ENCODE data around the gene ANKRD50.

Gene ANKRD50

GRCh38 chr4:124636788-124637187, 75.7 kb downstream of the ANKRD50 start:
- DNase-seq (ENCODE audit: low read depth): no peak

- no peak for DNase-seq (ENCODE audit: low read depth)
Measured at GRCh38 chr4:124635331-124635730, 77.2 kb downstream of the ANKRD50 start.

- no peak for DNase-seq (ENCODE audit: low read depth)
Measured at GRCh38 chr4:124633285-124633941, 79.1 kb downstream of the ANKRD50 start.

- DNase-seq (ENCODE audit: low read depth): no peak
Measured at GRCh38 chr4:124632439-124632838, 80.1 kb downstream of the ANKRD50 start.

GRCh38 chr4:124631760-124632159, 80.8 kb downstream of the ANKRD50 start:
- DNase-seq (ENCODE audit: low read depth): no peak

GRCh38 chr4:124629681-124630080, 82.9 kb downstream of the ANKRD50 start:
- DNase-seq (ENCODE audit: low read depth): no peak

Data from activated gamma-delta T cell treated with anti-CD3 and anti-CD28 coated beads, Interleukin-2, amount 50 U/mL, for 16 hours (primary cell).